HCEC 1CT (cell line): ENCODE measurements around the gene PRXL2A.
"Not testable (repeated sequence)": the region's sequence is repeated elsewhere in the genome, so short reads cannot be mapped to it uniquely, and the experiment has no call there.

Experiments used
- DNase-seq: peaks from one replicate; pipeline ENCODE4 v3.0.0-alpha.2; 2017

The PRXL2A gene

GRCh38 chr10:80477813-80478212, 69.5 kb downstream of the PRXL2A start:
- DNase-seq = peak; percentile 95

GRCh38 chr10:80480373-80480772, 72.0 kb downstream of the PRXL2A start:
- not testable (repeated sequence) for DNase-seq

GRCh38 chr10:80480852-80481251, 72.5 kb downstream of the PRXL2A start:
- no peak for DNase-seq

GRCh38 chr10:80484243-80484642, 75.9 kb downstream of the PRXL2A start:
- no peak for DNase-seq

- DNase-seq = no peak
Measured at GRCh38 chr10:80484676-80485075, 76.3 kb downstream of the PRXL2A start.

- DNase-seq = no peak
Measured at GRCh38 chr10:80485076-80485945, 77.0 kb downstream of the PRXL2A start.

- DNase-seq = no peak
Measured at GRCh38 chr10:80485946-80486764, 77.8 kb downstream of the PRXL2A start.
